ENCODE measurements around the gene ORC3.
"Not testable (repeated sequence)": the region's sequence is repeated elsewhere in the genome, so short reads cannot be mapped to it uniquely, and the experiment has no call there.

The ORC3 gene

GRCh38 chr6:87690441-87690840, 100.5 kb downstream of the ORC3 start:
- no peak for DNase-seq (ENCODE audit: low spot score)
- H3K27ac ChIP-seq: 0 out of 2 replicates have a peak overlapping the region, but pooled peaks have one; percentile 10
- ChIA-PET CTCF (no interaction called here), POLR2A (ENCODE audit: low non-redundant PET) (no interaction called here)
- no peak for TF ChIP-seq CTCF (conservative IDR thresholded peaks at IDR 0.05; ENCODE audit: low read depth)

GRCh38 chr6:87692086-87692485, 102.2 kb downstream of the ORC3 start:
- H3K27ac ChIP-seq: no peak overlapping the region
- no peak for DNase-seq (ENCODE audit: low spot score)
- ChIA-PET POLR2A (ENCODE audit: low non-redundant PET) (no interaction called here), CTCF (interaction anchor here (0.5 kb wide), 1 partner anchor 1321 kb away, joined by 3 read pairs; no protein-coding TSS in a partner anchor)
- no peak for TF ChIP-seq CTCF (conservative IDR thresholded peaks at IDR 0.05; ENCODE audit: low read depth)

- DNase-seq (ENCODE audit: low spot score); POLR2A ChIA-PET (ENCODE audit: low non-redundant PET); H3K27ac ChIP-seq; CTCF ChIA-PET: not testable (repeated sequence)
These were observed 106.9 kb downstream of the ORC3 start for GRCh38 chr6:87696817-87697216.

GRCh38 chr6:87697581-87698546, 107.9 kb downstream of the ORC3 start:
- no peak for DNase-seq (ENCODE audit: low spot score)
- ChIA-PET POLR2A (ENCODE audit: low non-redundant PET) (interaction anchor here (0.6 to 0.7 kb wide), 2 partner anchors 35 to 55 kb away, joined by 3 to 11 read pairs; no protein-coding TSS in a partner anchor), CTCF (interaction anchor here (0.6 to 0.7 kb wide), 4 partner anchors 19 to 1494 kb away, joined by 3 to 4 read pairs (median 3); no protein-coding TSS in a partner anchor)
- no peak overlapping the region for H3K27ac ChIP-seq
- TF ChIP-seq CTCF (conservative IDR thresholded peaks at IDR 0.05; ENCODE audit: low read depth): no peak

- no peak overlapping the region for H3K27ac ChIP-seq
- TF ChIP-seq CTCF (conservative IDR thresholded peaks at IDR 0.05; ENCODE audit: low read depth): no peak
- no peak for DNase-seq (ENCODE audit: low spot score)
- POLR2A ChIA-PET (ENCODE audit: low non-redundant PET): no interaction called here
- CTCF ChIA-PET: interaction anchor here (0.6 to 0.7 kb wide), 3 partner anchors 103 to 1493 kb away, joined by 3 to 4 read pairs (median 3); no protein-coding TSS in a partner anchor
These were observed 108.6 kb downstream of the ORC3 start for GRCh38 chr6:87698547-87699006.

- DNase-seq (ENCODE audit: low spot score): no peak
- H3K27ac ChIP-seq: no peak overlapping the region
- TF ChIP-seq CTCF (conservative IDR thresholded peaks at IDR 0.05; ENCODE audit: low read depth): no peak
- CTCF ChIA-PET: no interaction called here
- POLR2A ChIA-PET (ENCODE audit: low non-redundant PET): no interaction called here
These were observed 109.6 kb downstream of the ORC3 start for GRCh38 chr6:87699576-87699975.

Data from RWPE1 (cell line).